Endothelial cell of umbilical vein (primary cell): ENCODE data around the gene GAB2. TPM values are rescaled to one million over a fixed set of nuclear protein-coding genes. Genes with fewer than 3 reads are reported as not detected.

Source experiments
- BruUV-seq: library from RNA; stranded (reverse); fragments of 400-500 nt; replicated peaks from 2 replicates; lab custom pipeline; 2021; lab: Mats Ljungman, UMichigan
- CTCF ChIA-PET: fragments of 300-600, 350-600 bp; sonication (Branson Sonifier 250); formaldehyde crosslinking; loops from one replicate; lab custom pipeline; 2021; ENCODE audit warnings: antibody characterized with exemption, inconsistent platforms; lab: Charles Lee
- POLR2A ChIA-PET: fragments of 300-600, 350-600 bp; sonication (Branson Sonifier 250); formaldehyde crosslinking; loops from one replicate; lab custom pipeline; 2021; ENCODE audit warnings: antibody characterized with exemption, inconsistent platforms; lab: Charles Lee
- DNase-seq: peaks from one replicate; pipeline ENCODE4 v3.0.0-alpha.2; 2011; ENCODE audit warnings: low read depth, low spot score
- FAIRE-seq: peaks from 2 replicates; lab custom pipeline; 2011; peaks lifted over from hg19 to GRCh38; lab: Jason Lieb, UNC
- H2AFZ ChIP-seq: 2 replicates; pipeline ENCODE4 v1.6.0; 2012; ENCODE audit warnings: low read depth, low read length, control low read depth, inconsistent platforms
- H3K27ac ChIP-seq: 2 replicates; pipeline ENCODE4 v1.5.1; 2011; ENCODE audit warnings: low read depth, mild to moderate bottlenecking, control low read depth, low read length, moderate library complexity; ENCODE audit not compliant: insufficient read depth
- H3K27me3 ChIP-seq, 2 experiments: 2 replicates each; pipeline versions ENCODE4 v1.6.0 to v1.6.1; 2011; ENCODE audit warnings: low read length in 2 of 2, mixed read lengths in 1 of 2; ENCODE audit not compliant: control insufficient read depth in 2 of 2, insufficient read depth in 2 of 2
- H3K36me3 ChIP-seq, 2 experiments: 2 replicates in 1 of 2; 3 replicates in 1 of 2; pipeline ENCODE4 v1.5.1; 2011; ENCODE audit warnings: low read length in 2 of 2, mild to moderate bottlenecking in 1 of 2, moderate library complexity in 1 of 2; ENCODE audit not compliant: control insufficient read depth in 2 of 2, insufficient read depth in 2 of 2; ENCODE audit errors: extremely low read depth in 1 of 2
- H3K4me1 ChIP-seq: 3 replicates; pipeline ENCODE4 v1.5.1; 2011; ENCODE audit warnings: mild to moderate bottlenecking, low read length; ENCODE audit not compliant: control insufficient read depth, insufficient read depth; ENCODE audit errors: extremely low read depth
- H3K4me2 ChIP-seq: 2 replicates; pipeline ENCODE4 v1.6.1; 2011; ENCODE audit warnings: low read length, control low read depth, mixed read lengths; ENCODE audit not compliant: insufficient read depth
- H3K4me3 ChIP-seq, 3 experiments: fragments of 200-600 bp in 1 of 3; sonication (generic), shearing (Covaris generic) in 1 of 3; replicated peaks in 1 of 3; 2 replicates each; pipeline ENCODE4 v1.5.1; 2011 to 2016; ENCODE audit warnings: control low read depth in 3 of 3, low read length in 3 of 3, mild to moderate bottlenecking in 2 of 3, inconsistent platforms in 1 of 3, low read depth in 1 of 3, moderate library complexity in 1 of 3; ENCODE audit not compliant: insufficient read depth in 1 of 3
- H3K79me2 ChIP-seq: 2 replicates; pipeline ENCODE4 v1.6.0; 2012; ENCODE audit warnings: low read length, inconsistent platforms; ENCODE audit not compliant: control insufficient read depth, insufficient read depth
- H3K9ac ChIP-seq: replicated peaks from 2 replicates; pipeline ENCODE3; 2011; ENCODE audit warnings: low read length, control low read depth; ENCODE audit not compliant: insufficient read depth; ENCODE audit errors: extremely low read depth
- H3K9me1 ChIP-seq: replicated peaks from 3 replicates; pipeline ENCODE4 v1.6.0; 2011; ENCODE audit warnings: mild to moderate bottlenecking, low read length; ENCODE audit not compliant: control insufficient read depth, insufficient read depth; ENCODE audit errors: extremely low read depth
- H3K9me3 ChIP-seq: replicated peaks from 2 replicates; pipeline ENCODE4 v1.5.1; 2012; ENCODE audit warnings: low read length, inconsistent platforms; ENCODE audit not compliant: control insufficient read depth, insufficient read depth
- H4K20me1 ChIP-seq: replicated peaks from 2 replicates; pipeline ENCODE3; 2011; ENCODE audit warnings: mild to moderate bottlenecking, low read length; ENCODE audit not compliant: control insufficient read depth, insufficient read depth; ENCODE audit errors: extremely low read depth
- EZH2 ChIP-seq: IDR thresholded peaks from 2 replicates; pipeline ENCODE4 v1.6.1; 2012; ENCODE audit warnings: borderline replicate concordance, low read depth, mild to moderate bottlenecking, moderate library complexity, low read length, inconsistent platforms; ENCODE audit not compliant: severe bottlenecking
- FOS ChIP-seq: IDR thresholded peaks from 2 replicates; pipeline ENCODE4 v1.6.1; 2011; ENCODE audit warnings: mild to moderate bottlenecking, low read length, moderate library complexity, borderline replicate concordance; ENCODE audit not compliant: insufficient read depth
- GATA2 ChIP-seq: IDR thresholded peaks from 2 replicates; pipeline ENCODE4 v1.7.0; 2011; ENCODE audit warnings: low read depth, mild to moderate bottlenecking, moderate library complexity, mixed read lengths, low read length; ENCODE audit not compliant: insufficient read length, insufficient read depth
- JUN ChIP-seq: IDR thresholded peaks from 2 replicates; pipeline ENCODE4 v1.6.1; 2011; ENCODE audit warnings: borderline replicate concordance, low read depth; ENCODE audit not compliant: insufficient read length, insufficient read depth
- MYC ChIP-seq: IDR thresholded peaks from one replicate; pipeline ENCODE4 v1.6.1; 2011; ENCODE audit warnings: mild to moderate bottlenecking, low read depth, low read length
- POLR2A ChIP-seq: IDR thresholded peaks from 2 replicates; pipeline ENCODE4 v1.6.1; 2012; ENCODE audit warnings: low read depth, mild to moderate bottlenecking, control low read depth, low read length
- POLR2AphosphoS5 ChIP-seq: IDR thresholded peaks from 2 replicates; pipeline ENCODE4 v1.6.1; 2012; ENCODE audit warnings: low read depth, mild to moderate bottlenecking, control low read depth, low read length, moderate library complexity; ENCODE audit not compliant: insufficient read depth
- dilution Hi-C: fragments of 300-500 bp; cut with MboI; formaldehyde crosslinking; loops from one replicate; pipeline ENCODE4 v1.15.0; 2019; ENCODE audit warnings: low sequenced_read_pairs; ENCODE audit not compliant: extremely low pct_ligation_motif_present
- intact Hi-C: fragments of 100-400 bp; cut with micrococcal nuclease; formaldehyde crosslinking; loops from one replicate; pipeline ENCODE4 v1.10.0; 2022
- polyA plus RNA-seq, 4 experiments: library from polyadenylated mRNA; depleted of rRNA in 3 of 4; stranded (reverse) in 3 of 4; unstranded in 1 of 4; fragments of >200 nt; gene quantifications; 2 replicates each; pipeline versions ENCODE4 v1.2.1 to v1.2.3, GENCODE V29; 2011 to 2012; ENCODE audit warnings: missing spikeins in 1 of 4
- total RNA-seq: library from RNA; stranded (reverse); gene quantifications from 2 replicates; pipeline ENCODE4 v1.2.3, GENCODE V29; 2021
- TF ChIP-seq, protein P1 (sequence below), 2 donors: IDR thresholded peaks; 1 replicate in 1 of 2; 2 replicates in 1 of 2; pipeline ENCODE4 v1.5.1; 2011; ENCODE audit warnings: low read length in 2 of 2, mild to moderate bottlenecking in 2 of 2, moderate library complexity in 2 of 2, control low read depth in 1 of 2, inconsistent platforms in 1 of 2, low read depth in 1 of 2; ENCODE audit not compliant: insufficient read depth in 1 of 2; ENCODE audit errors: extremely low read depth in 1 of 2
- TF ChIP-seq, protein P2 (sequence below): IDR thresholded peaks from 2 replicates; pipeline ENCODE4 v1.6.1; 2011; ENCODE audit not compliant: insufficient read depth, insufficient read length

GAB2 gene
- total and polyA plus RNA-seq, 2 donors (not counting 3 experiments of a cell fraction or from before 2014, with no cell fraction given): 19.6 to 39.6 TPM

DNA sequence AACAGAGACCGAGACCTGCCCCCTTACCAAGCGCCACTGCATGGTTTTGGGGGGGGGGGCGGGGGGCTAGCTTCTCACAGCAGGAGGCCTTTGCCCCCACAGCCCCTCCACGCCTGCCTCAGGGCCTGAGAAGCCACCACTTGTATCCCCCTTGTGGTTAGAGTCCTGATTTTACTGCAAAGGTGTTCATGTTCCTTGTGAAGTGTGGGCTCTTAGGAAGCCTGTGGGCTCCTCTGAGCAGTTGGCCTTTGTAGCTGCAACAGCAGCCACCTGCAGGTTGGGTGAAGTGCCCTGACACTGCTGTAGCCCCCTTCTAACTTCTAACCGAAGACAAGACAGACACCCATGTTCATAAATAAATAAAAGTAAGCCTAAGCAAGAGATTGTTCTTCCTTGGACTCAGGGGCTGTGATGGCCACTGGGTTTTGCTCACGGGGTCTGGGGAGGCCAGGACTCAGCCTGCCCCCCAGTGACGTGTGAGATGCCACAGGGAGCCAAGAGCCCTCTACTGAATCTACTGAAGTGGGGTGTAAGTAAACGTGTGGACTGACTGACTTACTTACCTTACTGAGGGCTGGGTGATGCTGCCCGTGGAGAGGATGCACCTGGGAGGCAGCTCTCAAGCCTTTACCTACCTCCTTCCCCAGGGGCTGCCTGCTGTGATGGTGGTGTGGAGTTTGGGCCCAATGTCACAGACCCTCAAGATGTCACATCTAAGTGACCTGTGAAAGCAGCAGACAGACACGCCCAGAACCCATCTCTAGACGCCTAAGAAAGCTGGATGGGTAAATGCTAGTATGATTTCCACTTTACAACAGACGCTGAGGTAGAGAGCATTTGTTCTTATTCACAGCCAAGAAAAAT, 203.1 kb downstream of the GAB2 start:
- dilution Hi-C loops: no loop called here
- H2AFZ ChIP-seq: no peak overlapping the region
- ChIA-PET POLR2A (no interaction called here), CTCF (interaction anchor here (1.2 to 1.5 kb wide), 2 partner anchors 14 to 350 kb away, joined by 3 to 8 read pairs; no protein-coding TSS in a partner anchor)
- FAIRE-seq (no peak), DNase-seq (no peak)
- no peak overlapping the region for H3K4me2 ChIP-seq
- intact Hi-C loops: no loop called here
- H3K27me3 ChIP-seq: no peaks in the 10 kb centered on the region
- H3K9ac ChIP-seq: no peak overlapping the region
- H3K27ac ChIP-seq: no peak overlapping the region
- no peak for TF ChIP-seq FOS
- TF ChIP-seq, protein P1, sequence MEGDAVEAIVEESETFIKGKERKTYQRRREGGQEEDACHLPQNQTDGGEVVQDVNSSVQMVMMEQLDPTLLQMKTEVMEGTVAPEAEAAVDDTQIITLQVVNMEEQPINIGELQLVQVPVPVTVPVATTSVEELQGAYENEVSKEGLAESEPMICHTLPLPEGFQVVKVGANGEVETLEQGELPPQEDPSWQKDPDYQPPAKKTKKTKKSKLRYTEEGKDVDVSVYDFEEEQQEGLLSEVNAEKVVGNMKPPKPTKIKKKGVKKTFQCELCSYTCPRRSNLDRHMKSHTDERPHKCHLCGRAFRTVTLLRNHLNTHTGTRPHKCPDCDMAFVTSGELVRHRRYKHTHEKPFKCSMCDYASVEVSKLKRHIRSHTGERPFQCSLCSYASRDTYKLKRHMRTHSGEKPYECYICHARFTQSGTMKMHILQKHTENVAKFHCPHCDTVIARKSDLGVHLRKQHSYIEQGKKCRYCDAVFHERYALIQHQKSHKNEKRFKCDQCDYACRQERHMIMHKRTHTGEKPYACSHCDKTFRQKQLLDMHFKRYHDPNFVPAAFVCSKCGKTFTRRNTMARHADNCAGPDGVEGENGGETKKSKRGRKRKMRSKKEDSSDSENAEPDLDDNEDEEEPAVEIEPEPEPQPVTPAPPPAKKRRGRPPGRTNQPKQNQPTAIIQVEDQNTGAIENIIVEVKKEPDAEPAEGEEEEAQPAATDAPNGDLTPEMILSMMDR (IDR thresholded peaks at IDR 0.05; ENCODE audit: extremely low read depth in 1 of 2, insufficient read depth in 1 of 2, low read depth in 1 of 2, low read length in 2 of 2): no peak
- TF ChIP-seq POLR2AphosphoS5: no peak
- no peak for TF ChIP-seq POLR2A
- TF ChIP-seq EZH2: no peak
- TF ChIP-seq GATA2: no peak
- TF ChIP-seq MYC: no peak
- TF ChIP-seq JUN: no peak
- TF ChIP-seq, protein P2, sequence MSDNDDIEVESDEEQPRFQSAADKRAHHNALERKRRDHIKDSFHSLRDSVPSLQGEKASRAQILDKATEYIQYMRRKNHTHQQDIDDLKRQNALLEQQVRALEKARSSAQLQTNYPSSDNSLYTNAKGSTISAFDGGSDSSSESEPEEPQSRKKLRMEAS: no peak
- H3K9me3 ChIP-seq: no peaks in the 10 kb centered on the region
- H3K9me1 ChIP-seq: no peaks in the 10 kb centered on the region
- no peaks in the 10 kb centered on the region for H3K79me2 ChIP-seq
- H4K20me1 ChIP-seq: no peaks in the 10 kb centered on the region
- peaks cover 5 to 49% of the 10 kb centered on the region in 2 experiments for H3K36me3 ChIP-seq
- BruUV-seq: no TSS peak
- no peaks in the 10 kb centered on the region for H3K4me1 ChIP-seq
- H3K4me3 ChIP-seq: no peak overlapping the region
